ENCODE data around the gene POLR1E.

DNA sequence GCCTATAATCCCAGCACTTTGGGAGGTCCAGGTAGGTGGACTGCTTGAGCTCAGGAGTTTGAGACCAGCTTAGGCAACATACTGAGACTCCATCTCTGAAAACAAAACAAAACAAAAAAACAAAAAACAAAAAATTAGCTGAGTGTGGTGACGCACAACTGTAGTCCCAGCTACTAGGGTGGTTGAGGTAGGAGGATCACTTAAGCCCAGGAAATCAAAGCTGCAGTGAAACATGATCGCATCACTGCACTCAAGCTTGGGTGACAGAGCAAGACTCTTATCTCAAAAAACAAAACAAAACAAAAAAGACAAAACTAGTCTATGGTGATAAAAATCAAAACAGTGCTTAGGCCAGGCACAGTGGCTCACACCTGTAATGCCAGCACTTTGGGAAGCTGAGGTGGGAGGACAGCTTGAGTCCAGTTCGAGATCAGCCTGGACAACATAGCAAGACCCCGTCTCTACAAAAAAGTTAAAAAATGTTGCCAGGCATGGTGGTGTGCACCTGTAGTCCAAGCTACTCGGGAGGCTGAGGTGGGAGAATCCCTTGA, 61.7 kb downstream of the POLR1E start:
- TF ChIP-seq, protein P1, sequence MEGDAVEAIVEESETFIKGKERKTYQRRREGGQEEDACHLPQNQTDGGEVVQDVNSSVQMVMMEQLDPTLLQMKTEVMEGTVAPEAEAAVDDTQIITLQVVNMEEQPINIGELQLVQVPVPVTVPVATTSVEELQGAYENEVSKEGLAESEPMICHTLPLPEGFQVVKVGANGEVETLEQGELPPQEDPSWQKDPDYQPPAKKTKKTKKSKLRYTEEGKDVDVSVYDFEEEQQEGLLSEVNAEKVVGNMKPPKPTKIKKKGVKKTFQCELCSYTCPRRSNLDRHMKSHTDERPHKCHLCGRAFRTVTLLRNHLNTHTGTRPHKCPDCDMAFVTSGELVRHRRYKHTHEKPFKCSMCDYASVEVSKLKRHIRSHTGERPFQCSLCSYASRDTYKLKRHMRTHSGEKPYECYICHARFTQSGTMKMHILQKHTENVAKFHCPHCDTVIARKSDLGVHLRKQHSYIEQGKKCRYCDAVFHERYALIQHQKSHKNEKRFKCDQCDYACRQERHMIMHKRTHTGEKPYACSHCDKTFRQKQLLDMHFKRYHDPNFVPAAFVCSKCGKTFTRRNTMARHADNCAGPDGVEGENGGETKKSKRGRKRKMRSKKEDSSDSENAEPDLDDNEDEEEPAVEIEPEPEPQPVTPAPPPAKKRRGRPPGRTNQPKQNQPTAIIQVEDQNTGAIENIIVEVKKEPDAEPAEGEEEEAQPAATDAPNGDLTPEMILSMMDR (IDR thresholded peaks at IDR 0.05), result no peak
- TF ChIP-seq EP300 (IDR thresholded peaks at IDR 0.05; ENCODE audit: low read depth) (no peak), POLR2A (IDR thresholded peaks at IDR 0.05) (no peak)
